ENCODE measurements around the gene TTC22.

DNA sequence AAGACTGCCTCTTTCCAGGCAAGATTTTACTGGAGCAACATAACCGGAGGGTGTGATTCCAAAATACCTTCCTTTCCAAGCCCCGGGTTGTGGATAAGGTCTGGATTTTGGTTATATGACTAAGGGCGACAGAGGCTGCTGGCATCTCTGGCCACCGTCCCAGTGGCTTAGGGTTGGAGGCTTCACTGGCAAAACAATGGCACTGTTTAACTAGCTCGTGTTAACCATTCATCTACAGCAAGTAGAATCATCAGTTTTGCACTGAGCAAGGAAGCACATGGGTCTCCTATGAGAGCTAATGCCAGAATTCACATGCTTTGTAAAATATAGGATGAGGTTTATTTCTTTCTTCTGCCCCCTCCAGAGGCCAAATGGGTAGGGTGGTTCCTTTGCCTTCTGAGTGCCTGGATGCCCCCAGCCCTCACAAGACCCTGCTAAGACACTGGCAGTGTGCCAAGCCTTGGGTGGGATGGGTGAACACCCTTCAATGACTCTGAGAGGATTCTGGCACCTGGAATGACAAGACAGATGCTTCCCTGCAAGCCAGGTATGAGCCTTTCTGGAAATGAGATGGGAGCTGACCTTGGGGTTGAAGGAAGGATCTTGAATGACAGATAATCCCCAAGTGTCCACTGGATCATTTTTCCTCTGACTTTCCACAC, 49.1 kb upstream of the TTC22 start:
- TF ChIP-seq, protein P1, sequence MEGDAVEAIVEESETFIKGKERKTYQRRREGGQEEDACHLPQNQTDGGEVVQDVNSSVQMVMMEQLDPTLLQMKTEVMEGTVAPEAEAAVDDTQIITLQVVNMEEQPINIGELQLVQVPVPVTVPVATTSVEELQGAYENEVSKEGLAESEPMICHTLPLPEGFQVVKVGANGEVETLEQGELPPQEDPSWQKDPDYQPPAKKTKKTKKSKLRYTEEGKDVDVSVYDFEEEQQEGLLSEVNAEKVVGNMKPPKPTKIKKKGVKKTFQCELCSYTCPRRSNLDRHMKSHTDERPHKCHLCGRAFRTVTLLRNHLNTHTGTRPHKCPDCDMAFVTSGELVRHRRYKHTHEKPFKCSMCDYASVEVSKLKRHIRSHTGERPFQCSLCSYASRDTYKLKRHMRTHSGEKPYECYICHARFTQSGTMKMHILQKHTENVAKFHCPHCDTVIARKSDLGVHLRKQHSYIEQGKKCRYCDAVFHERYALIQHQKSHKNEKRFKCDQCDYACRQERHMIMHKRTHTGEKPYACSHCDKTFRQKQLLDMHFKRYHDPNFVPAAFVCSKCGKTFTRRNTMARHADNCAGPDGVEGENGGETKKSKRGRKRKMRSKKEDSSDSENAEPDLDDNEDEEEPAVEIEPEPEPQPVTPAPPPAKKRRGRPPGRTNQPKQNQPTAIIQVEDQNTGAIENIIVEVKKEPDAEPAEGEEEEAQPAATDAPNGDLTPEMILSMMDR (IDR thresholded peaks at IDR 0.05 in 4 of 5, conservative IDR thresholded peaks at IDR 0.05 in 1 of 5): no peak
- no peak for TF ChIP-seq POLR2A (IDR thresholded peaks at IDR 0.05)
